ENCODE data around the gene LRRN1. TPM values are rescaled to one million over a fixed set of nuclear protein-coding genes. Genes with fewer than 3 reads are reported as not detected.

The LRRN1 gene
- total RNA-seq, 1 donor = 4.0 TPM

DNA sequence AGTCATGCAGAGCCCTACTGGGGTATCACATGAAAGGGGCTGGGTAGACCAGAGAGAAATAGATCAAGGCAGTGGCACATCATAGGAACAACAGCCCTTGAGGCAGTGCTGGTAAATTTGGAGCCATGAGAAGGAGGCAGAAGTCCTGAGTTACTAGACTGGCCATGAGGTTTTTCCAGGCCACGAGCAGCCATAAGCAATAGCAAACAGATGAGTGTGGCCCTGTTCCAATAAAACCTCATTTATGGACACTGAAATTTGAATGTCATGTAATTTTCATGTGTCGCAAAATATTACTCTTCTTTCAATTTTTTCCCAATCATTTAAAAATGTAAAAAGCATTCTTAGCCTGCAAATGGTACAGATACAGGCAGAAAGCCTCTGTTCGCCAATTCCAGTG, 28.1 kb upstream of the LRRN1 start:
- Histone ChIP-seq H3K27me3 (ENCODE audit: insufficient read depth, low read length) (no peaks in the 10 kb centered on the region), H2AFZ (ENCODE audit: low read length) (no peak overlapping the region), H3K79me2 (ENCODE audit: insufficient read depth, low read length) (no peaks in the 10 kb centered on the region), H3K4me3 (ENCODE audit: insufficient read depth, low read length) (no peak overlapping the region), H3K9me3 (ENCODE audit: low read depth, low read length) (peaks cover 3% of the 10 kb centered on the region), H3K27ac (ENCODE audit: low read depth, low read length) (no peak overlapping the region), H3K4me1 (ENCODE audit: insufficient read depth, low read length) (no peaks in the 10 kb centered on the region), H3K36me3 (ENCODE audit: insufficient read depth, low read length) (no peaks in the 10 kb centered on the region), H4K20me1 (ENCODE audit: insufficient read depth, low read length) (no peaks in the 10 kb centered on the region), H3K4me2 (ENCODE audit: insufficient read depth, low read length) (no peak overlapping the region)
- TF ChIP-seq, protein P1, sequence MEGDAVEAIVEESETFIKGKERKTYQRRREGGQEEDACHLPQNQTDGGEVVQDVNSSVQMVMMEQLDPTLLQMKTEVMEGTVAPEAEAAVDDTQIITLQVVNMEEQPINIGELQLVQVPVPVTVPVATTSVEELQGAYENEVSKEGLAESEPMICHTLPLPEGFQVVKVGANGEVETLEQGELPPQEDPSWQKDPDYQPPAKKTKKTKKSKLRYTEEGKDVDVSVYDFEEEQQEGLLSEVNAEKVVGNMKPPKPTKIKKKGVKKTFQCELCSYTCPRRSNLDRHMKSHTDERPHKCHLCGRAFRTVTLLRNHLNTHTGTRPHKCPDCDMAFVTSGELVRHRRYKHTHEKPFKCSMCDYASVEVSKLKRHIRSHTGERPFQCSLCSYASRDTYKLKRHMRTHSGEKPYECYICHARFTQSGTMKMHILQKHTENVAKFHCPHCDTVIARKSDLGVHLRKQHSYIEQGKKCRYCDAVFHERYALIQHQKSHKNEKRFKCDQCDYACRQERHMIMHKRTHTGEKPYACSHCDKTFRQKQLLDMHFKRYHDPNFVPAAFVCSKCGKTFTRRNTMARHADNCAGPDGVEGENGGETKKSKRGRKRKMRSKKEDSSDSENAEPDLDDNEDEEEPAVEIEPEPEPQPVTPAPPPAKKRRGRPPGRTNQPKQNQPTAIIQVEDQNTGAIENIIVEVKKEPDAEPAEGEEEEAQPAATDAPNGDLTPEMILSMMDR (IDR thresholded peaks at IDR 0.05; ENCODE audit: extremely low read depth, low read depth, low read length) = no peak
- no peak for DNase-seq (ENCODE audit: insufficient read length, low spot score, missing footprints)

DNA sequence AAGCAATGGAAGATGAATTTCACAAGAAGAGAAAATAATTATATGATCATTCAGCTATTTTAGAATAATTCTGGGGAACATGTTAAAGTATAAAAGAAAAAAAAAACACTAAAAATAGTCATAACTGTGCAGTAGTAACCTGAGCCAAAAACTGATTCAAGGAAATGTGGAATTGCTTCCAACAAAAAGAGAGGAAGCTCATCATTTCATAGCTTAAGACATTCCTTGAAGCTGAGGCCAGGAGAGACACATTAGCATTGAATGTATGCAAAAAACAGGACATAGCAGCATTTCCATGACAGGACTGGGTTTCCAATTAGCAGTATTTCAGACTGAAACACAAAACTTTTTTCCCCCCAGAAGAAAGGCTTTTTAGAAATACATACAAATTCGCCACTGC, 27.7 kb upstream of the LRRN1 start:
- TF ChIP-seq, protein P1 (IDR thresholded peaks at IDR 0.05; ENCODE audit: extremely low read depth, low read depth, low read length) = no peak
- Histone ChIP-seq H2AFZ (ENCODE audit: low read length) (no peak overlapping the region), H3K79me2 (ENCODE audit: insufficient read depth, low read length) (no peaks in the 10 kb centered on the region), H3K27me3 (ENCODE audit: insufficient read depth, low read length) (no peaks in the 10 kb centered on the region), H4K20me1 (ENCODE audit: insufficient read depth, low read length) (no peaks in the 10 kb centered on the region), H3K9me3 (ENCODE audit: low read depth, low read length) (peaks cover 2% of the 10 kb centered on the region), H3K36me3 (ENCODE audit: insufficient read depth, low read length) (no peaks in the 10 kb centered on the region), H3K4me3 (ENCODE audit: insufficient read depth, low read length) (no peak overlapping the region), H3K4me1 (ENCODE audit: insufficient read depth, low read length) (no peaks in the 10 kb centered on the region), H3K4me2 (ENCODE audit: insufficient read depth, low read length) (no peak overlapping the region), H3K27ac (ENCODE audit: low read depth, low read length) (no peak overlapping the region)
- DNase-seq (ENCODE audit: insufficient read length, low spot score, missing footprints) = no peak

GRCh38 chr3:3772338-3772737, 26.9 kb upstream of the LRRN1 start:
- no peaks in the 10 kb centered on the region for H3K79me2 ChIP-seq (ENCODE audit: insufficient read depth, low read length)
- H3K4me2 ChIP-seq (ENCODE audit: insufficient read depth, low read length) = no peak overlapping the region
- H3K27ac ChIP-seq (ENCODE audit: low read depth, low read length) = no peak overlapping the region
- no peak overlapping the region for H2AFZ ChIP-seq (ENCODE audit: low read length)
- no peaks in the 10 kb centered on the region for H3K27me3 ChIP-seq (ENCODE audit: insufficient read depth, low read length)
- no peak for DNase-seq (ENCODE audit: insufficient read length, low spot score, missing footprints)
- no peaks in the 10 kb centered on the region for H3K4me1 ChIP-seq (ENCODE audit: insufficient read depth, low read length)
- H3K9me3 ChIP-seq (ENCODE audit: low read depth, low read length) = peaks cover 2% of the 10 kb centered on the region
- H3K4me3 ChIP-seq (ENCODE audit: insufficient read depth, low read length) = no peak overlapping the region
- H3K36me3 ChIP-seq (ENCODE audit: insufficient read depth, low read length) = no peaks in the 10 kb centered on the region
- H4K20me1 ChIP-seq (ENCODE audit: insufficient read depth, low read length) = no peaks in the 10 kb centered on the region
- TF ChIP-seq, protein P1 (IDR thresholded peaks at IDR 0.05; ENCODE audit: extremely low read depth, low read depth, low read length) = no peak

GRCh38 chr3:3772920-3773319, 26.3 kb upstream of the LRRN1 start:
- TF ChIP-seq, protein P1 (IDR thresholded peaks at IDR 0.05; ENCODE audit: extremely low read depth, low read depth, low read length) = no peak
- no peak for DNase-seq (ENCODE audit: insufficient read length, low spot score, missing footprints)
- no peaks in the 10 kb centered on the region for H3K27me3 ChIP-seq (ENCODE audit: insufficient read depth, low read length)
- no peaks in the 10 kb centered on the region for H3K79me2 ChIP-seq (ENCODE audit: insufficient read depth, low read length)
- H2AFZ ChIP-seq (ENCODE audit: low read length) = no peak overlapping the region
- H3K36me3 ChIP-seq (ENCODE audit: insufficient read depth, low read length) = no peaks in the 10 kb centered on the region
- no peak overlapping the region for H3K27ac ChIP-seq (ENCODE audit: low read depth, low read length)
- H3K4me1 ChIP-seq (ENCODE audit: insufficient read depth, low read length) = no peaks in the 10 kb centered on the region
- H4K20me1 ChIP-seq (ENCODE audit: insufficient read depth, low read length) = no peaks in the 10 kb centered on the region
- no peak overlapping the region for H3K4me3 ChIP-seq (ENCODE audit: insufficient read depth, low read length)
- H3K4me2 ChIP-seq (ENCODE audit: insufficient read depth, low read length) = no peak overlapping the region
- peaks cover 2% of the 10 kb centered on the region for H3K9me3 ChIP-seq (ENCODE audit: low read depth, low read length)

Data from osteoblast (primary cell).